CD4-positive, alpha-beta T cell treated with Interleukin-6 at 100 ng/mL for 8 hours (primary cell): ENCODE results near the gene ABTB1.
"Not testable (repeated sequence)": the region's sequence is repeated elsewhere in the genome, so short reads cannot be mapped to it uniquely, and the experiment has no call there.

Experiments
- DNase-seq: peaks from one replicate; pipeline ENCODE4 v3.0.0-alpha.2; 2020; ENCODE audit warnings: mixed read lengths, low spot score

Gene ABTB1

GRCh38 chr3:127671523-127672428, 976 bp upstream of the ABTB1 start:
- DNase-seq = no peak

- DNase-seq = peak; percentile 48
Measured at GRCh38 chr3:127673191-127674100, 694 bp downstream of the ABTB1 start.

GRCh38 chr3:127674101-127674721, 1.5 kb downstream of the ABTB1 start:
- DNase-seq = no peak

GRCh38 chr3:127674790-127675189, 2.0 kb downstream of the ABTB1 start:
- DNase-seq = no peak

GRCh38 chr3:127675651-127676391, 3.1 kb downstream of the ABTB1 start:
- no peak for DNase-seq

- no peak for DNase-seq
Measured at GRCh38 chr3:127676456-127676855, 3.7 kb downstream of the ABTB1 start.

GRCh38 chr3:127676921-127677351, 4.2 kb downstream of the ABTB1 start:
- no peak for DNase-seq

DNA sequence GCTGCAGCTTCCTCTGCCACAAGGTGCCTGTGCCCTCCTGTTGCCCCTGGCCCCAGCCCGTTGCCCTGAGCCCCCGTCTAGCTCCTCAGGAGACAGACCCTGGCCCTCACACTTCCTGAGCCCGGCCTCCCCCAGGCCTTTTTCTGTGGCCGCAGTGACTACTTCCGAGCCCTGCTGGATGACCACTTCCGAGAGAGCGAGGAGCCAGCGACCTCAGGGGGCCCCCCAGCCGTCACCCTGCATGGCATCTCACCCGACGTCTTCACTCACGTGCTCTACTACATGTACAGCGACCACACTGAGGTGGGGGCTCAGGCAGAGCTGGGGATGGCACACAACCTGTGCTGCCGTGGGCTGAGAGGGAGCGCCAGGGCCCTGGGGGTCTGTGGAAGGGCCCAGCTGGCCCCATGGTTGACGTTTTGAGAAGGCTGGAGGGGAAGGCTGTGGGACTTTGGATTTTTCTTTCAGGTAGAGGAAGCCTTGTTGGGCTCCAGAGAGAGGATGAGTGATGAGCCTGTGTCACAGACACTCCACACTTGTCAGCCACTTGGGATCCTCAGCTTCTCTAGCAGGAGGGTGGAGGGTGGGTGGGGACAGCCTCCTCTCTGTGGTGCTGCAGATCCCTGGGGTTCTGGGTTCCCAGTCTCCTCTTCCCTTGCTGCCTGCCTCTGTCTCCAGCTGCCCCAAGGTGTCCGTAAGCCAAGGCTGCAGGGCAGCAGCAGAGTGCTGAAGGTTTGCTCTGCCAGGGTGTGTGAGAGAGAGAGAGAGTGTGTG, 5.0 kb downstream of the ABTB1 start:
- DNase-seq = no peak

- DNase-seq = no peak
Measured at GRCh38 chr3:127678315-127678599, 5.5 kb downstream of the ABTB1 start.

DNA sequence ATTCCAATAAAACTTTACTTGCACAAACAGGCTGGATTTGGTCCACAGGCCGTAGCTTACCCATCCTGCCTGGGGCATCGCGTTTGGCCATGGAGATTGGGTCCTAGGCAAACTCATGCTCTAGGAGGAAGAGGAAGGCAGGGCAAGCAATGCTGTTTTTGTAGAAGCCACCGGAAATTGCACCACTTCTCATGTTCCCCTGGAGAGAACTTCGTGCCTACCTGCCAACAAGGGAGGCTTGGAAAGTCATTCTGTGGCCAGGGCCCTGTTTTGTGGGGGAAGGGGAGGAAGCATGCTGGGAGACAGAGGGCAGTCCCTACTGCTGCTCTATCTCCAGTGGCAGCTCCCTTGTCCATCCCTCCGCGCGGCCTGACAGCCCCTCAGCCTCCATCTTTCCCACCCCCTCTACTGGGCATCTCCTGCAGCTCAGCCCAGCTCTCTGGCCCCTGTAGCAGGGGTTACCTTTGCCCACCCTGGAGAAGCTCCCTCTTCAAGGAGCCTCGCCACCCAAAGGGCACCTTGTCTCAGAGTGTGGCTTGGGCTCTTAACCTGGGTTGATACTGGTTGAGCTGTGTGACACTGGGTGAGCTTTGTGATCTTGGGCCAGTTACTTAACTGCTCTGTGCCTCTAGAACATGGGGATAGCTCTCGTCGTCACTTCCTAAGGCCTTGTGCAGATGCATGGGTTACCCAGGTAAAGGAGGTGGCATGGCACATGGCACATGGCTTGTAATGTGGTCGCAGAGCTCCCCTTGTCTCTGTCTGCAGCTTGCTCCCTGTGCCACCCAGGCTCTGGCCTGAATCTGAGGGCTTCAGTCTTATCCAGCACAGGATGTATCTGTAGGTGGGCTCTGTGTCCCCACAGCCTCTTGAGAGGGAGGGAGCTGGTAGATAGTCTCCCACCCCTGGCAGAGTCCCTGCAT, 6.1 kb downstream of the ABTB1 start:
- no peak for DNase-seq

- no peak for DNase-seq
Measured at GRCh38 chr3:127679534-127680145, 6.9 kb downstream of the ABTB1 start.

DNA sequence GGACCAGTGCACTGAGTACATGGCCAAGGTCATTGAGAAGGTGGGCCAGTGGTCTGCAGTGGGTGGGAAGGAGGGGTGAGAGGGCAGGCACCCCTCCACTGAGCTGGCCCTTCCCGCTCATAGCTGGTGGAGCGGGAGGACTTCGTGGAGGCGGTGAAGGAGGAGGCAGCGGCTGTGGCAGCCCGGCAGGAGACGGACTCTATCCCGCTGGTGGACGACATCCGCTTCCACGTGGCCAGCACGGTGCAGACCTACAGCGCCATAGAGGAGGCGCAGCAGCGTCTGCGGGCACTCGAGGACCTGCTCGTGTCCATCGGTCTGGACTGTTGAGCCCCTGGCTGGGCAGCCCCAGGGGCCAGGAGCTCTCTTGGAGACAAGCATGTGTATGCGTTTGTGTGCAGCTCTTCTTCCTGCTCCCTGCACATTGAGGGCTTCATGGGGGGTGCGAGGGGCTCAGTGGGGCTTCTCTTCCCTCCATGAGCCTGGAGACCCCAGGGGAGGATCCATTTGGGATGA, 7.5 kb downstream of the ABTB1 start:
- no peak for DNase-seq

DNA sequence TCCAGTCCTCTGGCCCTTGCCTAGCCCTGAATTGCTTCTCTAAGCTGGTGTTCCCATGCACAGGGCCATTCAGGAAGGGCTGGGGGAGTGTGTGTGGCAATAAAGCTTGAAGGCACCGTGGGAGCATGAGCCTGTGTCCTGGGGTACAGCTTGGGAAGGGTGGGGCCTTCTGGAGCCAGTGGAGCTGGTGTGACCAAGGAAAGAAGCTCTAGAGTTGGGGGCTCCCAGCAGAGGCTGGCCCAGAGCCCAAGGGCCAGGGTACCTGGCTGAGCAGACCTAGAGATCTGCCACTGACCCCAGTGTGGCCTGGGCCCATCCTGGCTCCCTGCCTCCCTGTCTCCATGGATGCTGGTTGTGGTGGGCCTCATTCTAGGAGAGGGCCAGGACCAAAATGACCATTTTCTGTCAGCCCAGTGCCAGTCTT, 8.1 kb downstream of the ABTB1 start:
- no peak for DNase-seq

- not testable (repeated sequence) for DNase-seq
Measured at GRCh38 chr3:127682175-127682554, 9.4 kb downstream of the ABTB1 start.

DNA sequence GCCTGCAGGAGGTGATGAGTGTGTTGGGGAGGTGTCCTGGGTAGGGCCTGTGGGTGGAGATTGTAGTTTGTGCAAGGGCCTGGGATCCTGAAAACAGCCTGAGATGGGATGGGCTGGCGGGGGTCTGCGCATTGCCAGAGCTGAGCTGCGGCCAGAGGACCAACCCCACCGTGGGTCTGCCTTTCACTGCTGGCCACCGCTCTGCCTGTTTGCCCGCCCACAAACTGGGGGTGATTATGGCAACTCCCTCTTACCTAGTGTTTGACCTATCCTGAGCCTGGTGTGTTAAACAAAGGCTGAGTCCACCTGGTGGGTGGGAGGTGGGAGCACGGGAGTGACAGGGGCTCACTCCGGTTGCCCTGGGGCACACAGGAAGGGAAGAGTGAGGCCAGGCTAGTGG, 9.8 kb downstream of the ABTB1 start:
- no peak for DNase-seq

GRCh38 chr3:127684871-127685707, 12.3 kb downstream of the ABTB1 start:
- no peak for DNase-seq

GRCh38 chr3:127685708-127686511, 13.2 kb downstream of the ABTB1 start:
- no peak for DNase-seq

DNA sequence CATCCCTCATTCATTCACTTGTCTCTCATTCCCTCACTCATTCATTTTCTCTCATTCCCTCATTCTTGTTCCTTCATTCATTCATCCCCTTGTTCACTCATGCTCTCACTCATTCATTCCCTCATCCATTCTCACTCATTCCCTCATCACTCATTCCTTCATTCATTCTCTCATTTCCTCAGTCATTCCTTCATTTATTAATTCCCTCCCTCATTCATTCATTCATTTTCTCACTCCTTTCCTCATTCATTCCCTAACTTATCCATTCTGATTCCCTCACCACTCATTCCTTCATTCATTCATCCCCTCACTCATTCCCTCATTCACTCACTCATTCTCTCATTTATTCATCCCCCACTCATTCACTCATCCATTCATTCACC, 13.8 kb downstream of the ABTB1 start:
- no peak for DNase-seq
